HG02610 (cell line): Measurements from ENCODE around the gene NSFL1C.
"Not testable (repeated sequence)": the region's sequence is repeated elsewhere in the genome, so short reads cannot be mapped to it uniquely, and the experiment has no call there.

Experiments used
- ATAC-seq: cut with Tn5 transposase; IDR thresholded peaks from one replicate; pipeline ENCODE4 v1.9.1; 2021; ENCODE audit warnings: mild to moderate bottlenecking, moderate library complexity; ENCODE audit not compliant: unreplicated experiment

The NSFL1C gene

DNA sequence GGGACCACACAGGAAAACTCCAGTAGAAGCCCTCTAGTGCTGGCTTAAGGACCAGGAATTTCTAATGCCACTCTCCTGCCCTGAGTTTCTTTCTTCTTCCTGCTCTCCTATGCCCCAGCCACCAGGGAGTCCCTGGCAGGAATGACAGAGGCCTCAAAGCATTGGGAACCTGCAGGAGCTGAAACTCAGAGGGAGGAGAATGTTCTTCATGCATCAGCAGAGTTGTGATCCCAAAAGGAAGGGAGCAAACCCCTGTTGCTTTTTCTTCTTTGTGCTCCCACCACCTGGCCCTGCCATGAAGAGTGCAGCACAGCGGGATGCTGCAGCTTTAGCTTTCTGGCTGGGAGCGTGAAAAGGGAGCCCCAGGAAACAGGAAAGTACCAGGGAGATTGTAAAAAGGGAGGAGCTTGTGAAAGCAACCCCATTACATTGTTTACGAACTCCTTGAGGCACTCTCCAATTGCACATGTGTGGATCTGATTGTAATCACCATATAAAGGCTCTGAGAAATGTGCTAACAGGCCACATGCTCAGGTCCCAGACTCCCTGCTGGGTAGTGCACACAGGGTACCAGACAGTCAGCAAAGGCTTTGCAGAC, 39.1 kb downstream of the NSFL1C start:
- no peak for ATAC-seq

DNA sequence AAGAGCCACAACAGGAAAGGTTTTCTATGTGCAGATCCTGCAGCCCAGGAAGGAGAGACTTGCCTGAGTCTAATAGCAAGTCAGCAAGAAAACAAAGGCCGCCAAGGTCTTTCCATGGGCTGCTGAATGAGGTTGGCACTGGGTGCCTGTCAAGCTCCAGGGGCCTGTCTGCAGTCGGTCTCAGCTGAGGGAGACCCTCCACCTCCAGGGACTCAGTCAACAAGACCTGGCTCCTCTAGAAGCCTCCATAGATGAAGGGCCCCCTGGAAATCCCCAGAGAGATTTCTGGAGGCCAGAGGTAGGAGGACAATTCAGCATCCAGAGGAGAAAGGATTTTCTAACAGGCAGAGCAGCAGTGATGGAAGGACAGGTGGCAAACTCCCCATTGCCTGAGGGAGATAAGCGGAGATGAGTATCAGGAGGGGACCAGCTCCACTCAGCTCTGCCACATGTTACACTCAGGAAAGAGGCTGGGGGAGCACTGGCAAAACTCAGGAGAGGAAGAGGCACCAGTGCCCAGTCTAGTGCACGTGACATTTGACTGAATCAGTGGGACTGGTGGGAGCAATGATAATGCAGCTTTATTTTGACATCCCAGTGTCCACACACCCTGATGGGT, 40.3 kb downstream of the NSFL1C start:
- no peak for ATAC-seq

DNA sequence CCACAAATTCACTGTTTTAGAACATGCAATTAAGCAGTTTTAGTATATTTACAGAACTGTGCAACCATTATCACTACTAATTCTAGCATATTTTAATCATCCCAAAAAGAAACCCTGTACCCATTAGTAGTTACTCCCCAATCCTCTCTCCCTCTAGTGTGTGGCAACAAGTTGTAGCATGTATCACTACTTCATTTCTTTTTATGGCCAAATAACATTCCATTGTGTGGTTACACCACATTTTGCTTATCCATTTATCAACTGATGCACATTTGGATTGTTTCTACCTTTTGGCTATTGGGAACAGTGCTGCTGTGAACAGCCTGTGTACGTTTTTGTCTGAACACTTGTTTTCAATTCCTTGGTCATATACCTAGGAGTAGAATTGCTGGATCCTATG, 42.3 kb downstream of the NSFL1C start:
- no peak for ATAC-seq

DNA sequence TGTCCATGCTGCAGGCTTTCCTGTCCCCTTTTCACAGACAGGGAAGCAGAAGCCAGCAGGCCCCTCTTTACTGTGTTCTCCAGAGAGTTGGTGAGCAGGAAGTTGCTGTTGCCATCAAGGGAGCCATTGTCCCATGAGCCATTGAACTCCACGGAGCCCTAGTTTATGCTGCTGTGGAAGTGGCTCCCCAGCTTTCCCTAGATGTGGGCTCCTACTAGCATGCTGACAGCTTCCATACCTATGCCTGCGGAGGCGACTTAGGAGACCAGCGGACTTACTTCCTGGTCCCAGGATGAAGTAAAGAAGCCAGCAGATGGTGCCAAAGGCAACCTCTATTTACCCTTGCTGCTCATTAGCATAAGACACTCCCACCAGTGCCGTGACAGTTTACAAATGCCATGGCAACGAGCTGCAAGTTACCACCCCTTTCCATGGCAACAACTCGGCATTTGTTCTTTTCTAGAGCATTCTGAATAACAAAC, 43.0 kb downstream of the NSFL1C start:
- ATAC-seq, result no peak

DNA sequence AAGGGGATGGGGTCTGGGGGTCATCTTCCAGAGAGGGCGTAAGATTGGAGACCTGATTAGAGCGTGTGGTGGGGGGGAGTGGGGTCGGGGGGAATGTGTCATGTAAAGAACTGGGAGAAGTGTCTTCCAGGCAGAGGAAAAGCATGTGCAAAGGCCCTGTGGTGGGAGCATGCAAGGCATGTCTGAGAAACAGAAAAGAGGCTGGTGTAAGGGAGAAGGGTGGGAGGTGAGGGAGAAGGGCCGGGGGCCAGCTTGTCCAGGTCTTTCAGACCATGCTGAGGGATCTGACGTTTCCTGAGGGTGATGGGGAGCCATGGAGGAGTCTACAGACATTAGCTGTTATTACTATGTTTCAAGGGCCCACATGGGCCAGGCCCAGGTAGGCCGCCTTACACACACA, 43.4 kb downstream of the NSFL1C start:
- no peak for ATAC-seq

DNA sequence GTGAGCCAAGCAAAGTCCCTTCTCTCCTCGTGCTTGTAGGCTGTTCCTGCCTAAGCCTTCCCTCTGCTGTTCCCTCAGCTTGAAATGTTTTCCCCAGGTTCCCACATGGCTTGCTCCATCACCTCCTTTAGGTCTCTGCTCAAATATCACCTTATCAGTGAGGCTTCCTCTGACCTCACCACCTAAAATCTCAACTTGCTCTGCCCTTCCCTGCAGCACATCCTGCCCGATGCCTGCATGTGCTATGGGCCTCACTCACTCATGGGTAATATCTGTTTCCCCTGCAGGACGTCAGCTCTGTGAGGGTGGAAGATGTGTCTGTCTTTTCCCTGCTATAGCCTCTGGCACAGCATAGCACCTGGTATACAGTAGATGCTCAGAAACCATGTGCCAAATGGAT, 43.9 kb downstream of the NSFL1C start:
- ATAC-seq, result no peak

DNA sequence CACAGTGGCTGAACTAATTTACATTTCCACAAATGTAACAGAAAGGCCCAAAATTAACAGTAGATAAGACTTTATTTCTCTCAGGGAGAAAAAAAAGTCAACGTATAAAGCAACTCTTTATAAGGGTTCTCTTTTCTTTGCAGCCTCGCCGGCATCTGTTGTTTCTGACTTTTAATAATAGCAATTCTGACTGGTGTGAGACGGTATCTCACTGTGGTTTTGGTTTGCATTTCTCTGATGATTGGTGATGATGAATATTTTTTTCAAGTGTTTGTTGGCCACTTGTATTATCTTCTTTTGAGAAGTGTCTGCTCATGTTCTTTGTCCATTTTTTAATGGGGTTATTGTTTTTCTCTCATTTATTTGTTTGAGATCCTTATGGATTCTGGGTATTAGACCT, 46.6 kb downstream of the NSFL1C start:
- no peak for ATAC-seq

DNA sequence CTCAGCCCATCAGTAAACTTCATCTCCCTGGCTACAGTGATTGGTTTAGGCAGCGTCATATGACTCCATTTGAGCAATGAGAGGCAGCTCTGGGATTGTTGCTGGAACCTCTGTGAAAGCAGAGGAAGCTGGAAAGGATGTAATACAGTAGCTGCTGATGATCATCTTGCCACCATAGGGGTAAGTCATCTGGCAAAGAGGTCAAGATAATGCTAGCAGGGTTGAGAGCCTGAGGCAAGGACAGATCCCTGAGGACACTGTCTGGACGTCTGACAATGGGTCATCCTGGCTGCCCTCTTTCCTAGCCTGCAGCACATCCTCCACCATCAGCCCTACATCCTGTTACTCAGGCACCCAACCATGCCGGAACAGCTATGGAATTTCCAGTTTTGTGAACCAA, 48.3 kb downstream of the NSFL1C start:
- no peak for ATAC-seq

DNA sequence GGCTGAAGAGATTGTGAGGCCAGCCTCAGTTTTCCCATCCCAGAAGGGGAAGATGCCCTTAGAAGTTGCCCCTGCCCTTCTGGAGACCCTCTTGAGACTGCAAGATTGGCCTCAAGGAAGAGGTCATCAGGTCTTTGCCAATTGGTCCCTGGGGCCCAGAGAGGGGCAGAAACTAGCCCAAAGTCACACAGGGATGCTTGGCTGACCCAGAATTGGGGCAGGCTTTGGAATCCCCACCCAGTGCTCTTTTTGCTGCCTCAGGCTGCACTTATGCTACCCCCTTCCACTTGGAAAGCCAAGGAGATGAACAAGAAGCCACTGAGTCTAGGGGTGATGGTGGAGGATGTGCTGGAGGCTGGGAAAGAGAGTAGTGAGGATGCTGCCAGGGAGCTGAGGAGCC, 48.9 kb downstream of the NSFL1C start:
- no peak for ATAC-seq

DNA sequence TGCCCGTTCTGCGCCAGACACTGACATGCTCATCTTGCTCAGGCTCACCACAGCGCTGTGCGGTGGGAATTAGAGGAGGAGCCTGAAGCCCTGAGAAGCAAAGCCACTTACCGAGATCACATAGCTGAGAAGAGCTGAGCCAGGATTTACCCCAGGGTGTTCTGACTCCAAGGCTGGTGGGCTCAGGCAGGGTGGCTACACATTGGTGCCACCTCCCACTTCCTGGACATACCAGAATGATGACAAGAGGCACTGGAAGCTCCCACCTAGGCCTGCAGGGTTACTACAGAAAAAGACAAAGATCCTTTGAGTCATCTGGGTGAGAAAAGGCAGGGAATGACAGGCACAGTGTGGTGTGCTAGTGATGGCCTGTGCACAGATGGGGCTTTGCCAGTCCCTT, 49.4 kb downstream of the NSFL1C start:
- no peak for ATAC-seq

DNA sequence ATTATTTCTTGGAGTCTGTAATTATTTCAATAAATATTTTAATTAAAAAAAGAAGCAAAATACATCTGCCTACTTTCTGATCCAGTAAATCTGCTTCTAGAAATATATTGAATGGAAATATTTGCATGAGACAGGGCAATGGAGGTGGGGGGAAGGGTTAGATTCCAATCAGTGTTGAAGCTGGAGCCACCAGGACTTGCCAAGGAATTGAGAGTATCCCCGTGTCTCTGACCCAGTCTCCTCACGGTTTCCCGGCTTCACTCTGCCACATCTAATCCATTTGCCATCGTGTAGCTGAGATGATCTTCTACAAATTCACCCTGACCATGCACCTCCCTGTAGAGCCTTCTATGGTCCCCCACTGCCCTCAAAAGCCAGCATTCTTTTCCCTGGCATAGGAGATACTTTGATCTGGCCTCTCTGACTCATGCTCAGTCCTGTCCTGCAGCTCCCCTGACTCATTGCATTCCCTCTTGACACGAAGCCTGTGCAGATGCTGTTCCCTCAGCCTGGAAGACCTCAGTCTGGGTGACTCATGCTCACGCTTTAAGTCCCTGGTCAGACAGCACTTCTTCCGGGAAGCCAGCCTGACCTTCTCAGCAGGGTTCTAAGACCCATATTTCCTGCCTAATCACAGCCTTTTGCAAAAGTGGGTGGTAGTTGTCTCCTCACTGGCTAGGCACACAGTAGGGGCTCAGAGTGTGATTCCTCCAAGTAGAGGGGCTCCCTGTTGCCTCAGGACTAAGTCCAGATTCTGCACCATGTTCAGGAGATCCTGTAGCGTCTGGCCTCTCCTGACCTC, 50.8 kb downstream of the NSFL1C start:
- ATAC-seq, result no peak

DNA sequence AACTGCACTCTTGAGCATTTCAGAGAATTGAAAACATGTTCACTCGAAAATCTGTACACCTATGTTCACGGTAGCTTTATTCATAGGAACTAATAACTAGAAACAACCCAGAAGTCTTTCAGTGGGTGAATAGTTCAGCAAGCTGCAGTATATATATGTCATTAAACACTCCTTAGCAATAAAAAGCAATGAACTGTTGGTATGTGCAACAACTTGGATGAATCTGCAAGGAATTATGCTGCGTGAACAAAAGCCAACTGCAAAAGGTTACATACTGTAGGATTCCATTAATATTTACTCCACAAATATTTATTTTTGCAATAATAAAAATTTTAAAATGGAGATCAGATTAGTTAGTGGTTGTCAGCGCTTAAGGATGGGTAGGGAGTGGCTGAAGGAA, 51.7 kb downstream of the NSFL1C start:
- ATAC-seq, result no peak

DNA sequence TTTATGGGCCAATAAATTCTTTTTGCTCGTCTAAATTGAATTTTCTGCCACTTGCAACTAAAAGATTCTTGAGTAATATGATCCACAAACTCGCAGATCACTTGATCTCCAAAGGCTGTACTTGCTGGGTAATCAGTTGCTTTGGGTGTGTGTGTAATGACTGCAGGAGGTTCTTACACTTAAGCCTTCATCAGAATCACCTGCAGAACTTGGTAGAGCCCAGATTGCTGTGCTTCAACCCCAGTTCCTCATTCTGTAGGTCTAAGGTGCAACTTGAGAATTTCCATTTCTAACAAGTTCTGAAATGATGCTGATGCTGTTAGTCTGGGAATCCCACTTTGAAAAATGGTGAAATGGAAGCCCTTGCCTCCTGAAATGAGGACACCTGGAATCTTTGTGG, 60.8 kb downstream of the NSFL1C start:
- no peak for ATAC-seq

DNA sequence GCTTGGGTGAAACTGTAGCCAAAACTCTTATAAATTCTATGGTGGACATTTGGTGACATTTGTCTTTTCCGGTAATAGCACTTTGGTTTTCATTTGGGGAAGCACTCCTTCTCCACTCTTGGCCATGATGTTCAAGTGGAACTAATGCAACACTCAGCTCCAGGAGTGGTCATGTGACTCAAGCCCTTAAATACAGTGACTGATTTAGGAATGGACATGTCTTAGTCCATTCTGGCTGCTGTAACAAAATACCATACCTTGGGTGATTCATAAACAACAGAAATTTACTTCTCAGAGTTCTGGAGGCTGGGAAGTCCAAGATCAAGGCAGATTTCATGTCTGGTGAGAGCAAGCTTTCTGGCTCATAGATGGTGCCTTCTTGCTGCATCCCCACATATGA, 63.0 kb downstream of the NSFL1C start:
- ATAC-seq, result no peak

DNA sequence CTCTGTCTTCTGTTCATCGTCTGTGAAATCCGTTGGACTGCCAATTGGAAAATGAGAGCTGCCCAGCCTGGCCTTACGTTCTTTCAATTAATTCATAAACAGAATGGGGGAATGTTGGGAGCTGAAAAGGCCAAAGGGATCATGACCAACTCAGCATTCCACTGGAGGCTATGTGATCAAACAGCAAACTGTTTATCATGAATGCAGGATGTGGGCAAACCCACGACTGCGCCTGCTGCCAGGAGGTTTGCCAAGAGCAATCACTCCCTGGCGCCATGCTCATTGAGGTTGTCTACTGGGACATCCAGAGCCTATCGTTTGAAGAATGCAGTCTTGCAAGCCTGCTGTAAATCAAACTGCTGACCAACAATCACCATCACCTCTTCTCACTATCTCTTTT, 64.5 kb downstream of the NSFL1C start:
- ATAC-seq, result no peak

DNA sequence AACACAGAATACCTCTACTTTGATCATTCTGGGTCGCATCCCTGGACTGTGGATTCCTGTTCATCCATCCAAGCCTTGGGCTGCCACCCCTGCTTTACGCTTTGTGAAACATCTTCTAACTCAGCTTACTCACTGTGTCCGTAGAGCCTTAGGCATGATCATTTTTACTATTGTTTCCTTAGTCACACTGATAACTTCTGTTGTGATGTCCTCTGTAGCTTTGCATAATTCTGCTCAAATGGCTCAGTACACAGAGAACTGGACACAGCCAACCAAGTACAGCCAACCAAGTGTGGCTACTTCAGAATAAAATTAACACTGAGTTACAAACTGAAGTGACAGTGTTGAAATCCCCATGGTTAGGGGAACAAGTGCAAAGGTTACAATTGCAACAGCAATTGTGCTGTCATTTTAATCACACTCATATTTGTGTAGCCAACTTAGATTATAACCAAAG, 65.2 kb downstream of the NSFL1C start:
- no peak for ATAC-seq

DNA sequence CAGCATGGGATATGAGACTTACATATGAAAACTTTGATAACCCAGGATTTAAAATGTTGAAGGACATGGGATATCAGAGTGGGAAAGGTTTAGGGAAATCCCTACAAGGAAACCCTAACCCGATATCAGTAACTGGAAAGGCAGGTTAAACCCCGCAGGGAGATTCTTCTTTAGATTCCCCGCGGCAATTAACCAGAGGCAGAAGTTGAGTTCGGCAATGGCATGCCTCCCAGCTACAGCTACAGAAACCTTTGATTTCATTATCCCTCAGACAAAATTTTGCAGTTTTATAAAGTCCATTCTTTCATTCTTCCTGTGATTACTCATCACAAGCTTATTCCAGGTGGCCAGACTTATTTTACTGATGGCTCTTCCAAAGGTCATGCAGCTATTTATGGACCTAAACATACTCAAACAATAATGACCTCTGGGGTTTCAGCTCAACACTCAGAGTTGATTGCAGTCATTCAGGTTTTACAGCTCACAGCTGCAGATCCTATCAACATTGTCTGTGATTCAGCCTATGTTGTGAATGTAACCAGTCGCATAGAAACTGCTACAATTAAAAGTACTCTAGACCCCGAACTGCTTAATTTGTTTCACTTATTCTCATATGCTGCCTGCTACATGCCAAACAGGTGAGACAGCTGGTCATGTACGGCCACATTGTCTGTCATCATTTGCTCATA, 66.8 kb downstream of the NSFL1C start:
- ATAC-seq, result not testable (repeated sequence)

DNA sequence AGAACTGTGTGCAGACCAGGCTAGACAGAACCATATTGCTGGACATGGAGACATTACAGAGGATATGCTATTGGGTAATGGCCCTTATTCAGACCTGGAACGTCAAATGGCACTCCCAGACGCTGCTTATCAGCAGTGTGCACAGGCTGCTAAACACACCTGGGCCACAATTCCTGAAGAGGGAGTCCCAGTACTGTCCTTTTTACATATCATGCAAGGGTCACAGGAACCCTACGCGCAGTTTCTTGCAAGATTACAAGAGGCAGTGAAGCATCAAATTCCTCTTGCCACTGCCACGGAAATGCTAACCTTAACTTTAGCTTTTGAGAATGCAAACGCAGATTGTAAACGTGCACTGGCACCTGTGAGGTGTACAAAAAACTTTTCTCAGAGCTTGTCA, 68.5 kb downstream of the NSFL1C start:
- ATAC-seq, result not testable (repeated sequence)

DNA sequence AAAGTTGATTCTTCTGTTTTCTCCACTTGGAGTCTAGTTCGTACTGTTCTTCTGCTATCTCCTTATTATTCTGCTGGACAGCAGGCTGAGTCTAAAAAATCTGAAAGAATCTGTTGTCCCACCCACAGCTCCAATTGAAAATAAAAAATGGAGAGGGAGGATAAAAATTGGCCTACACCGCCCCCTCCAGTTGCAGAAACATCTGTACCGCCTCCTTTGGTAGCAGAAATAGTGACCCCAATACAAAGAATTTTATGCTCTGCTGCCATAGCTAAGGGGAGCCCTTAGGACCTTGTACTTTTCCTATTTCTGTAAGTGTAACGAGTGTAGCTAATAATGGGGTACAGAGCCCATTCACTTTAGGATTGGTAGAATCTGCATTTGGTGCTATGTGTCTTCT, 68.9 kb downstream of the NSFL1C start:
- ATAC-seq, result no peak

DNA sequence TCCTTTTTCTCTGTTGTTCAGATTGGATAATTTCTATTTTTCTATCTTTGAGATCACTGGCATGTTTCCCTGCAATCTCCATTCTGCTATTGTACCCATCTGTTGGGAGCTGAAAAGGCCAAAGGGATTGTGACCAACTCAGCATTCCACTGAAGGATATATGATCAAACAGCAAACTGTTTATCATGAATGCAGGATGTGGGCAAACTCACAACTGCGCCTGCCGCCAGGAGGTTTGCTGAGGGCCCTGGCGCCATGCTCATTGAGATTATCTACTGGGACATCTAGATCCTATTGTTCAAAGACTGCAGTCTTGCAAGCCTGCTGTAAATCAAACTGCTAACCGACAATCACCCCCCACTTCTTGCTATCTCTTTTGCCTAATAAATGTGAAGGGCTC, 69.9 kb downstream of the NSFL1C start:
- ATAC-seq, result no peak

DNA sequence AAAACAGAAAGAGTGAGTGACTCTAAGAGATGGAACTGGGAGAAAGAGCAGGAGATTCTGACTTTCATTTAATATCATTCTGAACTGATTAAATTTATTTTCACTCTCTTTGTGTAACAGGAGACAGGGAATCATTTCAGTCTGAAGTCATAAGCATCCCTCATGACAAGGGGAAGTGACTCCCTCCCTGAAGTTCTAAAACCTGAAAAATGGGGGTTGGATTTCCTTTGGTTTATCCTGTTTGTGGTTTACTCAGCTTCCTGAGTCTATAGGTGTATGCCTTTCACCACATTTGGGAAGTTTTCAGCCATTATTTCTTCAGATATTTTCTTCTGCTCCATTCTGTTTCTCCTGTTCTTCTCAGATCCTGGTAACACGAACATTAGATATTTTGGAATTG, 70.4 kb downstream of the NSFL1C start:
- ATAC-seq, result no peak

DNA sequence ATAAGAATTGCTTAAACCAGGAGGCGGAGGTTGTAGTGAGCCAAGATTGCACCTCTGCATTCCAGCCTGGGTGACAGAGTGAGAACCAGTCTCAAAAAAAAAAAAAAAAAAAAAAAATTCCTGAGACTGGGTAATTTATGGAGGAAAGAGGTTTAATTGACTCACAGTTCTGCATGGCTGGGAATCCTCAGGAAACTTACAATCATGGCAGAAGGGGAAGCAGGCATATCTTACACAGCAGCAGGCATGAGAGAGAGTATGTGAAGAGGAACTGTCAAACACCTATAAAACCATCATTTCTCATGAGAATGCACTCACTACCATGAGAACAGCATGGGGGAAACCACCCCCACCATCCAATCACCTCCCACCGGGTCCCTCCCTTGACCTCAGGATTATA, 72.0 kb downstream of the NSFL1C start:
- ATAC-seq, result no peak
